UCSD-AML1 (cell line): ENCODE data around the gene C20orf204.
"Not testable (repeated sequence)": the region's sequence is repeated elsewhere in the genome, so short reads cannot be mapped to it uniquely, and the experiment has no call there.

Experiments used
- DNase-seq: peaks from one replicate; lab custom pipeline; 2025; ENCODE audit not compliant: unreplicated experiment; lab: John Stamatoyannopoulos, UW

The C20orf204 gene, protein sequence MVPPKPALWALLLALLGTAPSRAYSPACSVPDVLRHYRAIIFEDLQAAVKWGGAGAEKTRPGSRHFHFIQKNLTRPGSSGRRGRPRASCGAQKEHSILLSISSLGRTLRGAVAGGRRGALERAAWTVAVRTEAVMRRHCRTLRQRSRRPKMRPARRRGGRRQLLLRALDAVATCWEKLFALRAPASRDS

DNA sequence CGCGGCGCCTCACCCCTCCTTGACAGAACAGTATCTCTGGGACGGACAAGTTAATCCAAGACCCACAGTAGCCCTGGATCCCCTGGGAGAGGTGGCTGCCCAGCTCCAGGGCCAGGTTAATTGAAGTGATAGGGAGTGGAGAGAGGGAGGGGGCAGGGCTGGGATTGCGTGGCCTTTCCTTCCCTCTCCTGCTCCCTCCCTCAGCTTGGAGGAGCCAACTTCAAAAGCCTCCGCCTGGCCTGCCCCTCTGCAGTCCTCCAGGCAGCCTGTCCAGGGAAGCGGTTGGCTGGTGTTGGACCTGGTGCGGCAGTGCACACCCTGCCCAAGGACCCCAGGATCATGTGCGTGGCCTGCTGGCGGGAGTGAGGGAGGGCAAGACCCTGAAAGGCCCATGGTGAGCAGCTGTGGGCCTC is at the start of gene C20orf204:
C20orf204 (plus strand) TSS at position 250 of the 413 bp plus-strand sequence; CDS start at position 392, 142 bp downstream.
- DNase-seq, result no peak

DNA sequence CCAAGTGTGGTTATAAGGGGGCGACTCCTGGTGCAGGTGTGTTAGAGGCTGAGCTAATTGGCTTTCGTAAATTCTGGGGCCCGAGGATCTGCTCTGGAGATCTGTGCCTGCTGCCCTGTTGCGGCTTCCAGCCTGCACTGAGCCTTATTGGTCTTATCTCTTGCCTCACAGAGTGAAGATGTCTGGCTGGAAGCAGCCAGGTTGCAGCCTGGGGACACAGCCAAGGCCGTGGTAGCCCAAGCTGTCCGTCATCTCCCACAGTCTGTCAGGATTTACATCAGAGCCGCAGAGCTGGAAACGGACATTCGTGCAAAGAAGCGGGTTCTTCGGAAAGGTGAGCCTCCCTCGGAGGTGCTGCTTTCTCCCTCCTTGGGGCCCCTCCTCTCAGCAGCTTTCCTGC is 35.1 kb upstream of the C20orf204 start:
- no peak for DNase-seq

DNA sequence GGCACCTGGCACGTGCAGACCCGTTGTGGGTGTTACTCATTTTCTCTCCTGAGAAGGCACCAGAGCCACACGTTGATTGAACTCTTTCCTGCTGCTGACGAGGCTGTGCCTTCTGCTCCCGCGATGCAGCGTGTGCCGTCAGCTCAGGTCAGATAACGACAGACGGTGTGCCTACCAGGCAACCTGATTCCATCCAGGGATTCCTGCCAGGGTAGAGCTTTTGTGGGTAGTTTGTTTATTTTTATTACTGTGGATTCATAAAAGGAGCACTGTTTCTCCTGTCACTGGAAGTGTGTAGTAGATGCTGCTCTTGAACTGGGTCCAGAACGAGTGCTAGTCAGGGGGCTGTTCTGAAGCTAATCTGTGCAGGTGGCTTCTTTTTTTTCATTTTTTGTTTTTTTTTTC is 34.4 kb upstream of the C20orf204 start:
- DNase-seq, result no peak

DNA sequence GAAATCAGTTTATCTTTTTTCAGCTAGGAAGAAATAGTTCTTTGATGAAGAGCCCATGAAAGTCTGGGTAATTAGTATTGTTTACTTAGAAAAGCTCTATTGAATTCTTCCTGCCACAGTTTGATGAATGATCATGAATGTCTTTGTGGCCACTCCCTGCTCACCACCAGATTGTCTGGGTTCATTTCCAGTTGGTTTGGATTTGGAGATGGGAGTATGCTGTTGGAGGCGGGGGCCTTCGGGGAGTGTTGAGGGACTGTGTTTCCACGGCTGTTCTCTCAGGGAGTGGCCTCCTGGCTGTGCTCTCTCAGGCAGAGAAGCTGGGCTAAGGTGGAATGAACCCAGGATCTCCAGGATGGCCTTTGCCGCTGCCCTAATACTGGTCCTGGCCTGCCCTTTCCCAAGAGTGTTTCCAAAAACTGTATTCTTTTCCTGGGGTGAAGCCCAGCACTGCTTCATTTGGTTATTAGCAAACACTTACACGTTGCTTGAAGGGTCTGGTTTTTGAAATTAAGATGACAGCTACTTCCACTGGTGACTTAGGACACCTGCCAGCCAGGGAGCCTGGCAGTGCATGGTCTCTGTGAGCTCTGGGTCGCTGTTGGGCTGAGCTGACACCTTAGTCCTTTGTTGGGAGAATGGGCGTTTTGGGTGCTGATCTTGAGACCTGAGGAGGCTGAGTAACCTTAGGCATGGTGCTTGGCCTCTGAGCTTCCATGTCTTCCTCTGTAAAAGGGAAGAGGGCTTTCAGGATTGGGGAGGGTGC is 31.8 kb upstream of the C20orf204 start:
- no peak for DNase-seq

DNA sequence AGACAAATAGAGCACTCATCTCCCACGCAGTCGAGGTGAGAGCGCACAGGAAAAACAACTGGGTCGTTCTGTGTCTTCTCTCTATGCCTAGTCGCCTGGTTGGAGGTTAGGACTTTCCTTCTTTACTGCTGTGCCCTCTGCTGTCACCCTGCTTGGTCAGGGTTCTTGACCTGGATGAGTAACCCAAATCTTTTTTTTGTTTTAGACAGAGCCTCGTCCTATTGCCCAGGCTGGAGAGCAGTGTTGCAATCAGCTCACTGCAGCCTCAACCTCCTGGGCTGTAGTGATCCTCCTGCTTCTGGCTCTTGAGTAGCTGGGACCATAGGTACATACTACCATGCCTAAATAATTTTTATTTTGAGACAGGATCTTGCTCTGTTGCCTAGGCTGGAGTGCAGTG is 30.6 kb upstream of the C20orf204 start:
- DNase-seq, result no peak

DNA sequence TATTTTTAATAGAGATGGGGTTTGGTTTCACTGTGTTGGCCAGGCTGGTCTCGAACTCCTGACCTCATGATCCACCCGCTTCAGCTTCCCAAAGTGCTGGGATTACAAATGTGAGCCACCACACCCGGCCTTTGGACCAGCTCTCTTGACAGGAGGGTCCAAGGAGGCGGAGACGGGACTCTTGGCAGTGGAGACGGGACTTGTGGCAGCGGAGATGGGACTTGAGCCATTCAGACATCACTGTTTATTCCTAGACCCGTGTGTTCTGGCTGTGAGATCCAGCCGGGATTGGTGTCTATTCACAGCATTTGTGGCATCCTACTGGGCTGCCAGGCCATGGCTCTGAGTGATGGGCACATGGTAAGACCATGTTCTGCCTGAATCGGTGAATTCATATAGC is 29.5 kb upstream of the C20orf204 start:
- no peak for DNase-seq

DNA sequence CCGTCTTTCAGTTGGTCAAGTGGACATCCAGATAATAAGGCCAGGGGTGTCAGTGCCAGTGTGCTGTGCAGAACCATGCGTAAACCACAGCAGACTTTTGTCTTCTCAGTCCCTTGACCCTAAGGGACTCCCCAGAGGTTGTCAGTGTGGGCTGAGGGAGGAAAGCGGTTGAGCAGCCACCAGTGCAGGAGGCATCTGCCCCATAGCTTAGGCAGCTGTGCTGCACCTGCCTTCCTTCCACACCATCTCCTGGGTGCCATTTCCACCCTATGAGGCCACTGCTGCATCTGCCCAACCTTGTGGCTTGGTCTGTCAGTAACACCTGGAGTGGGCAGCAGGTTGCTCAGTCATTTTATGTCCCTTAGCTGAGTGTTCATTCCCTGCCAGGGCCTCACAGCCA is 29.1 kb upstream of the C20orf204 start:
- DNase-seq, result no peak

DNA sequence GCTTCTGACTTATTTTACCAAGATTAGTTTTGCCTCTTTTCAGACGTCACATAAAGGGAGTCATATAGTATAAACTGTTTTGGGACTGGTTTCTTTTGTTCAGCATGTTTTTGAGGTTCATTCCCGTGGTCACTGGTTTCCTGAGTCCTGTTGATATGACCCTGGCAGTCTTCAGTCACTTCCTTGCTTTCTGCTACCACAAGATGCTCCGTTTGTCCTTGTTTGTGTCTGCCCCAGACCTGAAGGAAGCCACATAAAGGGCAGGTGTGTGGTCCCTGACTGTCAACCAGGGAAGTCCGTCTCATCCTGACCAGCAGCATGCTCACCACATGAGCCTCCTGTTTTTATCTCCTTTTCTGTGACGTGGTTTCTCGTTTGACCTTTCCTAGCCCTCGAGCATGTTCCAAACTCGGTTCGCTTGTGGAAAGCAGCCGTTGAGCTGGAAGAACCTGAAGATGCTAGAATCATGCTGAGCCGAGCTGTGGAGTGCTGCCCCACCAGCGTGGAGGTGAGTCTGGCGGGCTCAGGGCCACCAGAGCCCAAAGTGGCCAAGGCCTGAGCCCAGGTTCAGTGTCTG is 26.1 kb upstream of the C20orf204 start:
- DNase-seq, result no peak

DNA sequence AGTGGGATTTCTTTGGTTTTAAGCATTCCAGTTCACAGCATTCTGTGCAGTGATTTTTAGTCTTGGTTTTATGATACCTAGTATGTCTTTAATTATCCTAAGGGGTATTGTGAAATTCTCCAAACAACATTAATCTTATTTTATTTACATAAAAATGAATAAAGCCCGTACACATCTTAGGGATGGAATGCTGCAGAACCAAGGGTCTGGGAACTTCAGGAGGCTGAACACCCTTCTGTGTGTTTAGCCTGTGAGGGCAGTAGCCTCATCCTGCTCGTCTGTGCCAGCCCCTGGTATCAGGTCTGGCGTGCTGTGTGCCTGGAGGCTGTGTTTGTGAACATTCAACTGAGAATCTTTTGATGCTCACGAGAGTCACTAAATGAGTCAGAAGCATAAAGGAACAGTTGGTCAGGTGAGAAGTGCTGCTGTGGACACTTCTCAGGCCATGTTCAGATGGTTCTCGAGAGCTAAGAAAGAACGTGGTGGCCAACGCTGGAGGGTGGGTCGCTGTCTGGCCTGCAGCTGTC is 25.2 kb upstream of the C20orf204 start:
- no peak for DNase-seq

DNA sequence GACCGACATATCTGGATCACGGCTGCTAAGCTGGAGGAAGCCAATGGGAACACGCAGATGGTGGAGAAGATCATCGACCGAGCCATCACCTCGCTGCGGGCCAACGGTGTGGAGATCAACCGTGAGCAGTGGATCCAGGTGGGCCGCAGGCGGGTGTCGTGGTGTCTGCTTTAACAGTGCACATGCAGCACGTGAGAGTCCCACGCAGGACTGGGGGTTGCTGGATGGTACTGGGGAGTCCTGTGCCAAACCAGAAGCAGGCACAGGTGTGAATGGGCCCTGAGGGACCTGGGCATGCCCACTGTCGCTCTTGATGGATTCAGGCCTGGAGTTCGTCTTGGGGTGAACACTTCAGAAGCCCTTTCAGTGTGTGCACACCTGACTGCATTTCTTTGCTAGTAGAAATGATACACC is 24.6 kb upstream of the C20orf204 start:
- DNase-seq, result no peak

DNA sequence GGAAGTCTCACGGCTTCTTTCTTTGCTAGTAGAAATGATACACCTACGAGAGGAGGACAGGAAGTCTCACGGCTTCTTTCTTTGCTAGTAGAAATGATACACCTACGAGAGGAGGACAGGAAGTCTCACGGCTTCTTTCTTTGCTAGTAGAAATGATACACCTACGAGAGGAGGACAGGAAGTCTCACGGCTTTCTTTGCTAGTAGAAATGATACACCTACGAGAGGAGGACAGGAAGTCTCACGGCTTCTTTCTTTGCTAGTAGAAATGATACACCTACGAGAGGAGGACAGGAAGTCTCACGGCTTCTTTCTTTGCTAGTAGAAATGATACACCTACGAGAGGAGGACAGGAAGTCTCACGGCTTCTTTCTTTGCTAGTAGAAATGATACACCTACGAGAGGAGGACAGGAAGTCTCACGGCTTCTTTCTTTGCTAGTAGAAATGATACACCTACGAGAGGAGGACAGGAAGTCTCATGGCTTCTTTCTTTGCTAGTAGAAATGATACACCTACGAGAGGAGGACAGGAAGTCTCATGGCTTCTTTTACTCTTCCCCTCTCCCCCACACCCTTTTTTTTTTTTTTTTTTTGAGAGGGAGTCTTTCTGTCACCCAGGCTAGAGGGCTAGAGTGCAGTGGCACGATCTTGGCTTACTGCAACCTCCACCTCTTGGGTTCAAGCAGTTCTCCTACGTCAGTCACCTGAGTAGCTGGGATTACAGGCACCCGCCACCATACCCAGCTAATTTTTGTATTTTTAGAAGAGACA is 23.4 kb upstream of the C20orf204 start:
- not testable (repeated sequence) for DNase-seq

DNA sequence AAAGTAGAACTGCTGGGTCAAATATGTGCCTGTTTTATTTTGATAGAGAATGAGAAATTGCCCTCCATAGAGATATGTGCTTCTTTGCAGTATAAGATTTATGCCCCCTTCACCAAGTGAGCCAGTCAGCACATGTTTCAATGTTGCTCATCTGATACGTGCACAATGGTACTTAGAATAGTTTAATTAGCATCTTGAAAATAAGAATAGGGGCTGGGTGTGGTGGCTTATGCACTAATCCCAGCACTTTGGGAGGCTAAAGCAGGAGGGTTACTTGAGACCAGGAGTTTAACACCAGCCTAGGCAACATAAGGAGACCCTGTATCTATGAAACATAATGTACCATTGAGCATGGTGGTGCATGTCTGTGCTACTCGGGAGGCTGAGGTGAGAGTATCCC is 20.3 kb upstream of the C20orf204 start:
- DNase-seq, result no peak

DNA sequence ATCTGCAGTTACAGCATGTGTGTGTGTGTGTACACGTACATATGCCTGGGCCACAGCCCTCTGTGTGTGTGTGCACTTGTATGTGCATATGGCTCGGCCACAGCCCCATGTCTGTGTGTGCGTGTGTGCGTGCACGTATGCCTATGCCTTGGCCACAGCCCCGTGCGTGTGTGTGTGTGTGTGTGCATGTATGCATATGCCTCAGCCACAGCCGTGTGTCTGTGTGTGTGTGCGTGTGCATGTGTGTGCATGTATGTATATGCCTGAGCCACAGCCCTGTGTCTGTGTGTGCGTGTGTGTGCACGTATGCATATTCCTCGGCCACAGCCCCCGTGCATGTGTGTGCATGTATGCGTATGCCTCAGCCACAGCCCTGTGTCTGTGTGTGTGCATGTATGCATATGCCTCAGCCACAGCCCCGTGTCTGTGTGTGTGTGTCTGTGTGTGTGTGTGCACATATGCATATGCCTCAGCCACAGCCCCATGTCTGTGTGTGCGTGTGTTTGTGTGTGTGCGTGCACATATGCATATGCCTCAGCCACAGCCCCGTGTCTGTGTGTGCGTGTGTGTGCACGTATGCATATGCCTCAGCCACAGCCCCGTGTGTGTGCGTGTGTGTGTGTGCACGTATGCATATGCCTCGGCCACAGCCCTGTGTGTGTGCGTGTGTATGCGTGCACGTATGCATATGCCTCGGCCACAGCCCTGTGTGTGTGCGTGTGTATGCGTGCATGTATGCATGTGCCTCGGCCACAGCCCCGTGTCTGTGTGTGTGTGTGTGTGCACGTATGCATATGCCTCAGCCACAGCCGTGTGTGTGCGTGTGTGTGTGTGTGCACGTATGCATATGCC is 14.6 kb upstream of the C20orf204 start:
- DNase-seq, result no peak

DNA sequence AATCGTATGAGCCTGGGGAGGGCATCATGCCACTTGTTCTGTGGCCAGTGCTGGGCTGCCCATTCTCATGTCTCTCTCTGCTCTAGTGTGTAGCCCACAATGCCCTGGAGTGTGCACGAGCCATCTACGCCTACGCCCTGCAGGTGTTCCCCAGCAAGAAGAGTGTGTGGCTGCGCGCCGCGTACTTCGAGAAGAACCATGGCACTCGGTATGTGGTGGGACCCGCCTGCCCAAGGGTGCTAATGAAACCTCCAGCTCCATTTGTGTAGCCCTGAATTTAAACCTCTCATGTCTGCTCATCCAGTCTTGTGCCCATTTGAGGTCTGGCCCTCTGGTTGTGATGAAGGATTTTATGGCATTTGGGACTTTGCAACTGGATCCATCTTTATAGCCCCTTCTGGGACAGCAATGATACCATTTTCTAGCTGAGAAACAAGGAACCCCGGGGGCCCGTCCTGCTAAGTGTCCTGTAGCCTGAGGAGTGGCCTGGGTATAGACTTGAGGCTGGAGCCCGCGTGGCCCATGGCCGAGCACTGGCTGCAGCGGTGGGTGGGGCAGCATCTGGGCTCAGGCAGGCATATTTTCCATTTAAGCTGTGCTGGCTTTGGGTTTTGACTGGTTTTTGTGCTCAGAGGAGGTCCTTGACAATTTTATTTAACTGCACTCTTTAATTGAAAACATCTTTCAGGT is 13.2 kb upstream of the C20orf204 start:
- no peak for DNase-seq

DNA sequence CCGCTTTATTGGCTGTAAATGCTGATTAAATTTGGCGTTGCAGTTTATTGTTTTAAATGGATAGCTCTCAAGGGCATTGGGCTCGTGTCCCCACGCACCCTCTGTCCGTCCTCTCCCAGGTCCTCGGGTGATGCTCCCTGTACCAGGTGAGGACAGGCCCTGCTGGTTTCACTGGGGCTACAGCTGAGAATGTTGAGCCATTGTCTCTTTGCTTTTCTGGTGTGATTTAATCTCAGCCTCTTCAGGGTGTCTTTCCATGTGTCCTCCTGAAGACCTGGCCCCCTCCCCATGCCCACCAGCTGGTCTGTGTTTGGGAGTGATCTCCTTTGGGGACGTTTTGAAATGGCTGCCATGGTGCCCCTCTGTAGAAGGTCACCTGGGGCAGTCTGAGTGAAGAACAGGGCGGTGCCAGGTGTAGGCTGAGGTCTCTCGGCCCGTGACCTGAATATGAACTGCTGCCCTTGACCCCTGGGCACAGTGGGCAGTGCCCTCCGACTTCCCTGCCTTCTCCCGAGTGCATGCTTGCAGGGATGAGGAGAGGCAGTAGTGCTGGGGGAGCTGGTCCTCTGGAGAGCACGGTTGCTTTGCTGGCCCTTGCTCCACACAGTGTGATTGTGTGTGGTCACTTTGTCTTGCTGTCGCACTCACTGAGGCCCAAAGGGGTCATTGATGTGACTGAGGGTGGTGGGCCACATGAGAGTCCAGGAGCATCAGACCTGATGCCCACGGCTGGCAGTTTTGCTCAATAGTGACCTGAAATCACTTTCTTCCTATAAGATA is 12.4 kb upstream of the C20orf204 start:
- DNase-seq, result no peak

DNA sequence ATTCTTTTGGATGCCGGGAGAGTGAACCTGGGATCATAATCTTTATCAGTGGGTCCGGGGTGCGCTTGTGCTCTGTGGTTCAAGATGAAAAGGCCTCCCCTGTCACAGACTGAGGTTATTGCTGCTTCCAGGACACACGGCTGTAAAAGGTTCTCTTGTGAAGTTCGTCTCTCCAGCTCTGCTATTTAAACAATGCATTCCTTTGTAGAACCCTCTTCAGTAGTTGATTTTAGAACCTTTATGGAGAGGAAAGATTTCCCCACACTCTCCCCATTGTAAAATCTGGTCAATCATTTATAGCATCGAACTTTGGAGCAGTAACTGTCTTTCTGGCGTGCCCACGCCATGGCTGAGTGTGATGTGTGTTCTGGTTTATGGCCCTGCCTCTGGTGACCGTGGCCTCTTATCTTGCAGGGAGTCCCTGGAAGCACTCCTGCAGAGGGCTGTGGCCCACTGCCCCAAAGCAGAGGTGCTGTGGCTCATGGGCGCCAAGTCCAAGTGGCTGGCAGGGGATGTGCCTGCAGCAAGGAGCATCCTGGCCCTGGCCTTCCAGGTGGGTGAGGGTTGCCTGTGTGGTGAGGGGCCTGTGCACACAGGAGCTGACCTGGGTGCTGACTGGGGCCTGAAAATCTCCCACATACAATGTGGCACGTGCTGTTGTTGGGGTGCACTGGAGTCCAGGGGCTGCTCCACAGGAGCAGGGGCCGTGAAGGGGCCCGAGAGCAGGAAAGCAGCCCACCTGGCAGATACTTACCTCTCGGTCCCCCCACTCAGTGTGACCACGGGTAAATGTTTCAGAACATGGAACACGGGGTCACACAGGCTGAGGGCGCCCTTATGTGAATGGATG is 11.6 kb upstream of the C20orf204 start:
- DNase-seq, result no peak

DNA sequence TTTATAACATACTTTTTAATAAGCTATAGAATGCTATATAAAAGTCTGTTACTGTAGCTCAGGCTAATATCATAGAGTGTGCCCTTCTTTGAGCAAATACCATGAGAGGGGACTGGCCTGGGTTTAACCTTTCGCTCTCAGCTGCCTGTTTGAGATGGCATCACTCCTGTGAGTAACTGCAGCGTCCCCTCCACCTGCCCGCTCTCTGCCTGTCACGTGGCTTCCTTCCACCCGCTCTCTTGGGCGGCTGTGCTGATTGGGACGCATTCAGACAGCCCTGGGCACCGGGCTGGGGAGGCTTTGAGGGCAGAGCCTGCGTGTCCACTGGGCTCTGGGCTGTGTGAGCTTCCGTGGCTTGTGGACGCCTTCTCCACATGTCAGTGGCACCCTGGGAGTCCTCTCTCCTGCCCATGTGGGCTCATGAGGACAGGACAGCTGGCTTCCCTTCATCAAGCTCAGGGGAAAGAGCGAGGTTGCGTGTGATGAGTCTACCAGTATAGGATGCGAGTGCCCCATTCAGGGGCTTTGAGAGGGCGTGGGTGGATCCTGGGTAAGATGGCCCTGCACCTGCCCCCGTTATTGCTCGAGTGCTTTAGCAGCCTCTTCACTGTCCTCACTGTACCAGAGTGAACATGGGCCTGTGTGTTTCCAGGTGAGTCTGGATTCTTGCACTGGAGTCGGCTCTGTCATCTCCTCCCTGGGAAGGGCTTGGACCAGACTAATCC is 10.7 kb upstream of the C20orf204 start:
- no peak for DNase-seq
